ENCODE results near the gene BCL2.

- TF ChIP-seq CTCF (conservative IDR thresholded peaks at IDR 0.05; ENCODE audit: low read depth, low read length) (no peak), EZH2 (IDR thresholded peaks at IDR 0.05; ENCODE audit: low read length, unreplicated experiment) (no peak), EZH2phosphoT487 (IDR thresholded peaks at IDR 0.05; ENCODE audit: borderline replicate concordance, low read length) (no peak)
Measured at GRCh38 chr18:63234432-63234831, 85.1 kb downstream of the BCL2 start.
